Ecto neural progenitor cell (in vitro differentiated cells): ENCODE data around the gene P2RY2.

Experiments used
- DNase-seq: peaks from one replicate; pipeline ENCODE4 v3.0.0-alpha.2; 2018; ENCODE audit warnings: low spot score

The P2RY2 gene

DNA sequence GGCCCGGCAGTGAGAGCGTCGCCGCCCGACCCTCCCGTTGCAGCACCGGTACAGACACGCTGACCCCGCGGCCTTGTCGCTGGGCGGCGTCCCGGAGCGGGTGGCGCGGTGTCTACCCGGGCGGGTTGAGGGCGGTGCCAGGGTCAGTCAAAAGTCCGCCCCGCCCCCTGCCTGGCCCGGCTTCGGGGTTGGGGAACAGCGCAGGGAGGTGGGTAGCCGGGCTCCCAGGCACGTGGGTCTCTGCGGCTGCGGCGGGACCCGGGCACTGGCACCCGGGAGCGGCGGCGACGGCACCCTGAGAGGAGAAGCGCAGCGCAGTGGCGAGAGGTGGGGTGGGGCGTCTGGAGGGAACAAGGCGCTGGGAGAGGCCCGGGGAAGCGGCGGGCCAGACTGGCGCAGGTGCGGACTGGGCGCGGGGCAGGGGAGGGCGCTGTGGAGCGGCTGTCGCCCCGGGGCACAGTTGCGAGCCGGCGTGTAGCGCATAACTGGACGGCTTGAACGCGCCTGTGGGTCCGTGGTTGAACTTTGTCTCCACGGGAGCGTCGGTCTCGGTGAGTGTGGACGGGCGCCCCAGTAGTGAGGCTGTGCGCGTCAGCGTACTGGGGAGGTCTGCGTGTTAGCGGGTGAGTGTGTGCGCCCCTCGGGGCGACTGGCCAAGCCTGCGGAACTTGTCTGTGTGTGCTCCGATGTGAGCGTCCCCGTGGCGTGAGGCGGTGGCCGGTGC, at the start of gene P2RY2:
Gene P2RY2, plus strand, starts transcription at position 176 of the 724 bp plus-strand sequence. CDS start 15,879 bp downstream, outside the sequence.
- peak; percentile 89 for DNase-seq

DNA sequence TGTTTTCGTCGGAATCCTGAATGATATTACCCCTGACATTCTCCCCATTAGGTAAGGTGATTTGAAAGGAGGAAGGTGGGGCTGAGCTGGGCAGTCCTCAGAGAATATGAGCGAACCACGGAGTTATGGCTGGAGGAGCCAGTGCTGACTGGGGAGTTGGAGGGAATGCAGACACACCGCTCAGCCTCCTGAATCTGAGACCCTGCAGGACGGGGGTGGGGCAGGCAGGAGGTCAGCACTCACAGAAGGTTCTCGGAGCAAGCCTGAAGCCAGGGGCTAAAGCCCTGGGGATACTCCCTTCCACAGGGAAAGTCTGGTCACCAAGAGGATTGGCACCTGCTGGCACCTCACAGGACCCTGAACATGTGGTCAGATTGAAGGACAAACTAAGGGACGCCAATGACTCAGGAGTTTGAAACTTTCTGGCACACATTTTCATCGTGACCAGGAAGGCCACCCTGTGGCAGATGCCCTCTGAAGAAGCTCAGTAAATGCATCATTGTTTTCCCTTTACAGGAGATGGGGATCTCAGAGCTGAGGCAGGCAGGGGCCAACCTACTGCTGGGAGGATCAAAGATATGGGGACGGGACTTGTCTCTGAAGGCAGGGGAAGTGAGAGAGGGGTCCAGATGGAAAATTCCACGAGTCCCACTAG, 49.0 kb upstream of the P2RY2 start:
- DNase-seq: no peak

DNA sequence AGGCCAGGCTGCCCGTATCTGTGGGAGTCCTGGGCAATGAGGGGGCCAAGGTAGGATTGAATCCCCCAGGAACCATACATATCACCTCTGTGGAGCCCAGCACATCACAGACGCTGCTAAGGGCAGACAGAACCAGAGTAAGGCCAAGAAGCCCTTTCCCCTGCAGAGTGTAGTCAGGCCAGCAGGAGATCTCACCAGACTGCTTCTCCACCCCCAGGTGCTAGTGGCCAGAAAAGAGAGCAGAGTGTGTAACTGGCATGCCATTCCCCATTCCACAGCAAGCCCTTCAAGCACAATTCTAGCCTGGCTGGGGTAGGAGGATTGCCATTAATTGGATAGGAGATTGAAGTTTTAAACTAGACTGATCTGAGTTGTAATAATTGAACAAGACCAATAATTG, 47.9 kb upstream of the P2RY2 start:
- DNase-seq: no peak

DNA sequence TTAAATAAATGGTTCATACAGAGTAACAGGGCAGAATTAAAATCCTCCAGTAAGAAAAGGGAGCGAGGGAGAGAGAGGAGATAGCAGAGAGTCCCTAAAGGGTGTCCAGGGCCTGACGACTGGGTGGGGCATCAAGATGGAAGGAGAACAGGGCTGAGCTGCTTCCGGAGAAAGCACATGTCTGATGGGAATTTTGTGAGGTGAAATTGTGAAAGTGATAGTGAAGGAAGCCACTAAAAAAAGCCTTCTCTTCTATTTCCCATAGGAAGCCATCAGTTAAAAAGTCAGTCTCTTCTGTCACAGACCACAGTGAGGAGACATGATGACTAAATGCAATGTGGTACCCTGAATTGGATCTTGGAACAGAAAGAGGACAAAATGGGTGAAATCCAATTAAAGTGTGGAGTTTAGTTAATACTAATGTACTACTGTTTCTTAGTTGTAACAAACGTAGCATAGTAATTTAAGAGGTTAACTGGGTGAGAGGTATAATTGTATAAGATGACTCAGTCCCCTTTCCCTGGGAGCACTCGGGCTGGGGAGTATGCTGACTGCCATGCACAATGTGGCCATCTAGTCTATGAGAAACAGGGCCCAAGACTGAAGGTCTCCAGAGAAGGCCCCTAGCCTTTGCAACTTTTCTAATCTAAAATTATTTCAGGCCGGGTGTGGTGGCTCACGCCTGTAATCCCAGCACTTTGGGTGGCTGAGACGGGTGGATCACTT, 46.5 kb upstream of the P2RY2 start:
- DNase-seq: no peak

DNA sequence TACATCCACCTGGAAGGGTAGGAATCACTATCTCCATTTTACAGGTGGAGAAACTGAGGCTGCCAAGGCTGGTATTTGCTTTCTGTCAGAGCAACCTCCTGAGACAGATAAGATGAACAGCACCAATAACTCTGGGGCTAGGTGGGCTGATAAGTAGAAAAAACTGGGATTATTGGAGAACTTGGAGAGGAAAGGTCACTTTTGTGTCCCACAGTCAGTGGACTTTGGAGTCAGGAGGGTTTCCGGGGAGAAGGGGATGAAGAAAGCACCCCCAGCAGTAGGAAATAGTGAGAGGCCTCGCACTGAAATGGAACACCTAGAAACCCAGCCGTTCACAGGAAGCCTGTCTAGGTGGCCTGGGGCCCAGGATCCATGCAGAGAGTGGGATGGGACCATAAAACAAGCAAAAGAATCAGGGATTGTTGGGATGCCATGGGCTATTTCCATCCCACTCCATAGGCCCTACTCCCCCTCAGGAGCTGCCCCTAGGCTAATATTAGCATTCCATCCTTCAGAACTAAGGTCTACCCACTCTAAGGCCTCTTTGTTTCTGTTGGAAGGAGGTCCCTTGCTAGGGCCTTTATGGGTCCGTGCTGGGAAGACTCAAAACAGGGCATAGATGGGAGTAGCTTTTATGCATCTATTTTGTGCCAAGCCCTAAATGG, 45.0 kb upstream of the P2RY2 start:
- no peak for DNase-seq

DNA sequence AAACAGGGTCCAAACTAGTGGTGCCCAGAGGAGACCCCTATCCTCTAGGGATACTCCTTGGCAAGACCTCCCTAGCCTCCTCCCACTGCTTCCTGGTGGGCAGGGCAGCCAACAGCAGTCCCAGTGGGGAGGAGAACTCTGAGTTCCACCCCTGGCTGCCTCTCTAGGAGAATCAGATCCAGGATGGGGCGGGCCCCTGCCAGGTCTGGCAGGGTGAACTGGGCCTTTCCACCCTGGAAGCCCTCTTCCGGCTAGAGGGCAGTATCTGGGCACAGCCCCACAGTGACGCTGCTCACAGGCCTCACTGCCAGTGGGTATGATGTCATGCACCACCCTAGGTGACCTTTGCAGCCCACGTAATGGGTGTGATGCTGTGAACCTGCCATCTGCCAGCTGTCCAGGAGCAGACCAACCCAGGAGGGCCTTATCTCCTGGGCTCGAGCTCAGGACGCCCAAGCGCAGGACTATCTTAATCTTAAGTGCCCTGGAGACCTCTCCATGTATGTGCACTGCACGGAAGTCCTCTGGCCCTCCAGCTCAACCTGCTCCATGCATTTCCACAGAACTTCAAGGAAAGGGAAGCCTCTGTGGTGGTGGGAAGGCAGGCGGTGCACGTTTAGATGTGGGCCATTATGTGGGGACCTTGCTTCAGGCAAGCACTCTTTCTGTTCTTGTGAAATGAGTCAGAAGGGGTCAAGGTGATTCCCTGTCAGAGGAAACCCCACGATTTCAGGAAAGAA, 44.2 kb upstream of the P2RY2 start:
- DNase-seq: no peak

DNA sequence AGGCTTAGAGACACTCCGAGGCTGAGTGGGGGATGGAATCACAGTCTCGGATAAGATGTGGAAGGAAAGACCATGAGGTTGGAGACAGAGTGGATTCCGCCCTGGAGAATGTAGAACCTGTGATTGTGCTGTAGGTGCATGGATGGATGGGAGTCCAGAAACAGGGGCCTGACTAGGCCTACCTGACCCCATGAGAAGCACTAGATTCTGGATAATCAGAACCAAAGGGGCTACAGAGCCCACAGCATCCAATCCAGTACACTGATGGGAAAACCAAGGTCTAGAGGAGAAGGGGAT, 43.6 kb upstream of the P2RY2 start:
- DNase-seq: no peak

DNA sequence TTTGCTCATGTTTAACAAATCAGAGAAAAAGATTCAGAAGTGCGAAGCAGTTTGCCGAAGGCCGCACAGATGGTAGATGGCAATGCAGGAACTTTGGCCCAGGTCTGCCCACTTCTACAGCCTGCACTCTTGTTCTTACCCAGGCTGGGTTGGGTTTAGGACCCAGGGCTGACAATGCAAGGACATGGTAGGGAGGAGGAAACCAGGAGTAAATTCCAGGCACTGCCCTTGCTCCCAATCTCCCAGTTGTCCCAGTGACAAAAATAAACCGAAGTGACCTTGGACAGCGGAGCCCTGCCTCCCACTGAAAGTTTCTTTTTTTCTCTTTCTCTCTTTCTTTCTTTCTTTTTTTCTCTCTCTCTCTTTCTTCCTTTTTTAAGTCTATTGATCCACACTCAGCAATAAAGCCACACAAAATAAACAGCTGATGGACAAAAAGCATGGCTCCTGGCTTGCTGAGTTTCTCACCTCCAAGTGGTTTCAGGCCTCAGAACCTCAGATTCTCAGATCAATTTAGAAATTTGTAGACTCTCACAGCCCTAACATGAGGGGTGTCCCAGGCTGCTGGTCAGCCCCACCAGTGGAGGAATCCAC, 42.4 kb upstream of the P2RY2 start:
- DNase-seq: no peak

DNA sequence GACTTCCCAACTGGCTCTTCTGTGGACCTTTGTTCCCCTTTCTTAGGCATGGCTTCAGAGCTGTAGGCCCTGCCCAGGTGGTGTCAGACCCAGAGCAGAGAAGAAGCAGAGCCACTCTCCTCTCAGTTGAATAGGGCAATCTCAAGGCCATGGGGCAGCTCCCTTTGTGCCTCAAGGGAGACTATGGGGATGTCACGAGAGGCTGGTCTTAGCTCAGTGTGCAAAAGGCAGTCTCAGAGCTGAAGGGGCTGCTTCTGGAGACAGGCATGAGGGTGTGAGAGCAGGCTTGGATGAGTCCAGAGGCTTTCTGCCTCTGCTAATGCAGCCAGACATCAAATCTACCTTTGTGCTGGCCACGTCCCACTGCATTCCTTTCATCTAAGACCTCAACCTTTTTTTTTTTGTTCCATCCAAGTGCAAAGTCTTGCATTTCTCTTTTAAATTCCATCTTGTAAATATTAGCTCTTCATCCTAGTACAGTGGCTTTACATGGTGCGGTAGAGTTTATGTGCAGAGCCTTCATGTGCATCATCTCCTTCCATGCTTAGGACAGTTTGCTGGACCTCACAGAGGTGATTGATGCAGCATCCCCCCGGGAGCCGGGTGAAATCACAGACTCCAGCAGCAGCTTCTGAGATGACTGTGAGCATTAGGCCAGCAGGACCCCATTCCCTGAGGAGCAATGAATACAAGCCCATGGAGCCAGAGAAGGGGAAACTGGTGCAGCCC, 41.8 kb upstream of the P2RY2 start:
- no peak for DNase-seq

DNA sequence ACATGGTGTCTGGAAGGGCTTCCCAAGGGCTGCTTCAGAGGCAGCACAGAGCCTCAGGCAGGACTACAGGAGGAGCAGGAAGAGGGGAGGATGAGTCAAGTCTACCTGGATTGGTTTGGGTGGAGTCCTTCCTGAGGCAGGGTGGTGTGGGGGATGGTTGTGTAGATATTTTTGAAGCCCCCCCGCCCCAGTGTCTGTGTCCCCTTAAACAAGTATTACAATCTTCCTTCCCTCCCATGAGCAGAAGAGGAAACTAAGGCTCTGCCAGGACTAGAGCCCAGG, 41.3 kb upstream of the P2RY2 start:
- no peak for DNase-seq

DNA sequence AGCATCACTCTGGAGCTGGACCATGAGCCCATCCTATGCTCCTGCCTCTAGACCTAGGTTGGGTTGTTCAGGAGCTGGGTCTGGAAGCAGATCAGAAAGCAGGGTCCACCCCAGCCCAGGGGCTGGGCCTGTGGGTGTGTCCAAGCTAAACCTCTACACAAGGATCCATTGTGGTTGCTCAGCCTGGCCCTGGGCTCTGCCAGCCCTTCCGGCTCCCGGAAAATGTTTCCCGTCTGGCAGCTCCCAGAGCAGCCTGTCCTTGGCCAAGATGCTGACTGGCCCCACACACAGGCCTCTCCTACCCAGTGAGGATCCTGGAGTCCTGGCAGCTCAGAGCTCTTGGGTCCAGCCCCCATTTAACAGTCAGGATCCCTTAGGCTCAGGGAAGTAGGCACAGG, 40.7 kb upstream of the P2RY2 start:
- DNase-seq: no peak

DNA sequence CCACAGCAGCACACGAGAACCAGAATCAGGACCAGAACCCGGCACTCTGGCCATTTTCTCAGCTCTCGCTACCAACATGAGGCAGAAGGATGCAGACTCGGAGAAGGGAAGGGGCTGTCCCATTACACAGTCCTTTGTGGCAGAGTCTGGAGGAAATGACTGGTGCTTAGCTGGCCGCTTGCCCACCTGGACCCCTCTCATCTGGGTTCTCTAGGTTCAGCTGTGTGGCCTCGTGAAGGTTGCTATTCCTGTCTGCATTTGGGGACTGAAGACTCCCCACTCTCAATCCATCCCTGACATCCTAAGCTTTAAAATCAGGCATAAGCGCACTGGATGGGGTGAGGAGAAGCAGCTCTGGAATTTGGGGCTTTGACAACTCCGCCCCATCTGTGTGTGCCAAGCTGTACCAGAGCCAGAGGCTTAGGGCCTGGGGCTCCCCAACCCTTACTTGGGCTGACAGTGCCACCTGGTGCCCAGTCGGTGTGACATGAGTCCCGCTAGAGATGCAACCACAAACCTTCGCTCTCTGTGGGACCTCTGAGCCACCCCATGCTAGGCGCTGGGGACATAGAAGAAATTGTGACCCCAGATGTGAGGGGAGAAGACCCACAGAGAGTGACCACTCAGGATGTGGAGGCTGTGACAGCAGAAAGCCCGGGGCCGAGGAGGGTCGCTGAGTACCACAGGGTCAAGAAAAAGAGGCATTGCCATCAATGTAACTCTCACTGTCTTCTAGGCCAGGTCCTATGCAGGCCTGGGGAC, 40.1 kb upstream of the P2RY2 start:
- peak; percentile 79 for DNase-seq

DNA sequence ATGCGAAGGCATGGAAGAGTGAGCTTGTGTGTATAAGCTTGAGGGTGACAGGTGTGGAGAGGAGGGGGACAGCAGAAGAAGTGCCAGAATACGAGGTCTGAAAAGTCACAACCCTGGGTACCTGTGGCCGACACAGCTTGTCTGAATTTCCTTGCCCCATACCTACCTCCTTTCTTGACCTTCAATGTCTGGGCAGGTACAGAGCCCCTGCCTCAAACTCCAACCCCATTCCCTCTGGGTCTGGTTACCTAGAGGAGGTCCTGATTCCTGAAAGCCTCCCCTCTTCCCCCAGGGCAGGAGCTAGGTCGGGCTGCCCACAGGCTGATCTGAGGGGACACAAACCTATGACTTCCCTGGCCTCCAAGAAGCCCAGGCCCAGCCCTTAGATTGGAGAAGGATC, 39.4 kb upstream of the P2RY2 start:
- DNase-seq: no peak

DNA sequence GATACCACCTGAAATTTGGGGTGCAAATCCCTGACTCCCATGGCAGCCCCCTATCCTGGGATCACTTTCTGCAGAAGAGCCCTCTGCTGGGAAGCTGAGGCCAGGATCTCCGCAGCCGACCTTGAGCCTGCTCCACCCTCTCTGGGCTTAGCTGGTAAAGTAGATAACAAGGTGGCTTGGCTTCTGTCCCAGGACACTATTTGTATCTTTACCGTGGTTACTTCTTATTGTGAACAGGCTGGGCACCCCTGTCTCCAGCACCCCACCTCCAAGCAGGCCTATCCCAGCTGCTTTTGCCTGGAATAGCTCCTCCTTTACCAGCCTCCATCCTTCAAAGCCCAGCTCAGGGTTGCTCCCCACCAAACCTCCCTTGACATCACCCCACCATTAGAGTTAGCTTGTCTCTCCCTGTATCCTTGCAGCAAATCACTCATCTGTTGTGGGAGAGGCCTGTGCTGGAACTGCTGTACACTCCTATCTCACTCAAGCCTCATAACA, 35.2 kb upstream of the P2RY2 start:
- no peak for DNase-seq

DNA sequence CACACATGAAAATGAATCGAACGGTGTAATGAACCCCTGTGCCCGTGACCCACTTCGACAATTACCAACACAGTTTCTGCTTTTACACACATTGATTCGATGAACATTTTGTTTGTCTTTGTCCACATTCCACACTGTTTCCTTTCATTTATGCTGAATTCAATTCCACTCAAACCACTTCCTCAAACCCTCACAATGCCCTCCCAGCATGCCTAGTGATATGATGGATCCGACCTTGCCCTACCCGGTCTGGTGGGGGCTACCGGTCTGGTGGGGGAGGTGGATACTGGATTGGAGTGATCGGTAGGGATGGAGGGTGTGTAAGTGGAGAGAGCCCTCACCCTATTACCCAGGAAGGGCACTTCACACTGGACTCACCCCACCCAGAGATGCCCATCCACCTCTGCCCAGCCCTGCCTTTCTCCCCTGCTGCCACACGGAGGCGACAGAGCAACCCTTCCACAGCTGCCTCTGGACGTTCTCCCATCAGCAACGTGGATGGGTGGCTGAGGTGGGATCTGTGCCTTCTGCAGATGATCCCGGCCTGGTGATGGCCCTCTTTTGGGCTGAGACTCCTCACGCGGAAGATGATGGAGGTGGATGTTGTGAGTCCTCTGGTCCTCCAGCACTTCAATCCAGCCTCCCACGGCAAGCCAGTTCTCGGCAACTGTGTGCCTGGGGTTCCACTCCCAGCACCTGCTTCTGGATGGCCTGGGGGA, 33.0 kb upstream of the P2RY2 start:
- peak; percentile 77 for DNase-seq

DNA sequence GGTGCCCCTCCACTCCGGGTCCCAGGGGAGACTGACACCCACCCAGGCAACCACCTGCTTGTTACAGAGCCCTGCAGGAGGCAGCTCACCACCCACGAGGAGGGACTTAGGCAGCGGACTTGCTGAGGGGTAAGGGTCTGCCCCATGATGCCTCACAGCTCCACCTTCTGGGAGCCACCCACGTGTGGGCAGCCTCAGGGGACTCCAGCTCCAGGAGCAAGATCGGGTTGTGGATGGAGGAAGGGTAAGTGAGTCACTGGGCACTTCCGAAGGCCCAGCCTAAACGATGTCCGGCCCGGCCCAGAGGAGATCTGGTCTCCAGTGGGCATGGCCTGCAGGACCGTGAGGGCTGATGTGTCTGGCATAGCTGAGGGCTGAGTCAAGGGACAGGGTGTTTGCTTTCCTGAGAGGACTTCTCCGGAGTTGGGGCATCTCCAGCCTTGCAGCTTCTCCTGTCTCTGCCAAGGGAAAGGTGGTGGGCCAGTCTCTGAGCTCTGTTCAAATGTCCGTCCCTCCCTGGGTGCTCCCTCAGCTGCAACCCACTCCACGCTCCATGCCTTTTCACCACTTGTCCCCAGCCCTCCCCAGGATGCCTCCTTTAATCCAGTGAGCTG, 32.3 kb upstream of the P2RY2 start:
- DNase-seq: no peak

DNA sequence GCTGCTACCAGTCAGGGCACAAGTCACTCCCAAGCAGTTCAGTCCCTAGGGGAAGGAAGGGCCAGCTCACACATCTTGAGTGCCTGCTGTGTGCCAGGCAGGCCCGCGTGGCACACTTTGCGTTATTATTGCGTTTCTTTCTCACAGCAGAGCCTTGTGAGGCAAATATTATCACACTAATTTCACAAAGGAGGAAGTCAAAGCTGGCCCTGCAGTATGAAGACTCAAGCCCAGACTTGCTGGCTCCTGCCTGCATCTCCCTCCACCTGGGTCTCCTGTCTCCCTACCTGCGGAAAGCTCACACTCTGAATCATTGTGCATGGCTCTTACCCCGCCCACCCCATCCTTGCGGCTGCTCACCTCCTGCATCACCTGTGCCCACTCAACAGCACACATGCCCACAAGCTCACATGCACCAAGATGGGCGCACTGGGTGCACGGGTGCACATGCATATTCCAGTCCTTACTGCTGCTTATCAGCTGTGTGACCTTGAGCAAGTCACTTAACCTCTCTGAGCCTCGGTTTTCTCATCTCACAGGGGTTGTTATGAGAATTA, 31.7 kb upstream of the P2RY2 start:
- DNase-seq: no peak

DNA sequence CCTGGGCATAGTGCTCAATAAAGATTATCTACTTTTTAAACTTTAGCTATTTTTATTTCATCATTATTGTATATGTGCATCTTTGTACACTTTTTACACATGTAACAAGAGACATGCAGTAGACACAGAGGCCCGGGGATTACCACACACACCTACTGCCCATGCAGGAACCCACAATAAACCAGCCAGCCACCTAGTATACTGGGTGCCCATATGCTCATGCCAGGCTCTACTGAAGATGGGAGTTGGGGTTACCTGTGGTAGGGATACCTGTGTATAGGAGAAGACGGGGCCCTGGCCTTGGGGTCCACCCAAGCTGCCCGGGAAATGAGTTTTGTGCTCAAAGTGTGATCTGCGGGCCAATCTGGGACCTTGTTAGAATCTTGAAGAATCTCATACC, 31.2 kb upstream of the P2RY2 start:
- DNase-seq: no peak

DNA sequence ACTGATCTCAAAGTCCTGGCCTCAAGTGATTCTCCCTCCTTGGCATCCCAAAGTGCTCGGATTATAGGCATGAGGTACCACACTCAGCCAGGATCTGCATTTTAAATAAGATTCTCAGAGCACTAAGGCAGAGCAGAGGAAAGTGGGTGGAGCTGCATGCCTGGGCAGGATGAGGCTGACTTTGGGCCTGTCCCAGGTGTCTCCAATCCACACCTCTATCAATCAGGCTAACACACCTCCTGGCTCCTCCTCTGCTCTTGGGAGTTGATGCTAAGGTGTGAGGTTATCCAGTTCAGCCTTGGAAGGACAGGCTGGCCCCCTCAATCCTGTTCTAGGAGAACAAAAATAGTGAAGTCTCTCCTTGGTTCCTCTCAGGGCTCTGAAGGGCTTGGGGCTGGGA, 30.2 kb upstream of the P2RY2 start:
- DNase-seq: no peak
